Liver (tissue), 9 donors: Measurements from ENCODE around the gene MEAK7. TPM values are rescaled to one million over a fixed set of nuclear protein-coding genes. Genes with fewer than 3 reads are reported as not detected.

Experiments
- DNase-seq: peaks from one replicate; pipeline ENCODE4 v3.0.0-alpha.2; 2017; ENCODE audit warnings: low spot score
- H3K27ac ChIP-seq, 2 donors: one replicate each; pipeline ENCODE4 v1.7.0; 2013; ENCODE audit warnings: inconsistent platforms in 2 of 2, low read length in 2 of 2, control low read depth in 1 of 2, low read depth in 1 of 2, mild to moderate bottlenecking in 1 of 2
- H3K27me3 ChIP-seq, 4 donors: one replicate each; pipeline versions ENCODE4 v1.6.1 to v1.7.0; 2013; ENCODE audit warnings: low read length in 3 of 4, inconsistent platforms in 1 of 4, mild to moderate bottlenecking in 1 of 4, moderate library complexity in 1 of 4; ENCODE audit not compliant: control insufficient read depth in 4 of 4, insufficient read depth in 4 of 4
- H3K36me3 ChIP-seq, 4 donors: one replicate each; pipeline versions ENCODE4 v1.6.1 to v1.7.0; 2013; ENCODE audit warnings: low read length in 3 of 4, mild to moderate bottlenecking in 3 of 4, low read depth in 1 of 4, moderate library complexity in 1 of 4; ENCODE audit not compliant: control insufficient read depth in 4 of 4, insufficient read depth in 3 of 4
- H3K4me1 ChIP-seq, 4 donors: one replicate each; pipeline versions ENCODE4 v1.6.1 to v1.7.0; 2013; ENCODE audit warnings: low read length in 3 of 4, mild to moderate bottlenecking in 3 of 4, moderate library complexity in 1 of 4; ENCODE audit not compliant: control insufficient read depth in 4 of 4, insufficient read depth in 4 of 4
- H3K4me3 ChIP-seq, 3 donors: one replicate each; pipeline versions ENCODE4 v1.6.1 to v1.7.0; 2013; ENCODE audit warnings: low read length in 3 of 3, control low read depth in 1 of 3, low read depth in 1 of 3, mild to moderate bottlenecking in 1 of 3
- H3K9ac ChIP-seq, 2 donors: one replicate each; pipeline ENCODE4 v1.7.0; 2013; ENCODE audit warnings: low read length in 2 of 2, mild to moderate bottlenecking in 2 of 2, moderate library complexity in 2 of 2, control low read depth in 1 of 2, low read depth in 1 of 2
- H3K9me3 ChIP-seq, 4 donors: one replicate each; pipeline versions ENCODE4 v1.6.1 to v1.7.0; 2013; ENCODE audit warnings: low read length in 3 of 4; ENCODE audit not compliant: control insufficient read depth in 4 of 4
- EGR1 ChIP-seq, 2 donors: IDR thresholded peaks; 2 replicates each; pipeline ENCODE4 v1.6.1; 2016 to 2018; ENCODE audit warnings: antibody characterized with exemption in 2 of 2, low read depth in 2 of 2
- FOXA1 ChIP-seq: IDR thresholded peaks from 2 replicates; pipeline ENCODE4 v1.6.1; 2016; ENCODE audit warnings: antibody characterized with exemption
- FOXA2 ChIP-seq: IDR thresholded peaks from 2 replicates; pipeline ENCODE4 v1.6.1; 2016; ENCODE audit warnings: antibody characterized with exemption
- GABPA ChIP-seq, 2 donors: IDR thresholded peaks in 1 of 2; conservative IDR thresholded peaks in 1 of 2; 2 replicates each; pipeline ENCODE4 v1.6.1; 2016; ENCODE audit warnings: antibody characterized with exemption in 2 of 2, mild to moderate bottlenecking in 1 of 2, moderate library complexity in 1 of 2
- HNF4A ChIP-seq, 2 donors: conservative IDR thresholded peaks; 2 replicates each; pipeline ENCODE4 v1.6.1; 2016; ENCODE audit warnings: antibody characterized with exemption in 2 of 2, mild to moderate bottlenecking in 2 of 2
- HNF4G ChIP-seq: IDR thresholded peaks from 2 replicates; pipeline ENCODE4 v1.6.1; 2016; ENCODE audit warnings: antibody characterized with exemption
- JUND ChIP-seq, 2 donors: IDR thresholded peaks; 2 replicates each; pipeline ENCODE4 v1.6.1; 2016; ENCODE audit warnings: antibody characterized with exemption in 2 of 2
- NR2F2 ChIP-seq: IDR thresholded peaks from 2 replicates; pipeline ENCODE4 v1.6.1; 2016; ENCODE audit warnings: antibody characterized with exemption
- RXRA ChIP-seq, 2 donors: IDR thresholded peaks; 2 replicates each; pipeline ENCODE4 v1.6.1; 2017 to 2018; ENCODE audit warnings: antibody characterized with exemption in 2 of 2, mild to moderate bottlenecking in 1 of 2
- SP1 ChIP-seq: IDR thresholded peaks from 2 replicates; pipeline ENCODE4 v1.6.1; 2018; ENCODE audit warnings: antibody characterized with exemption, mild to moderate bottlenecking
- TAF1 ChIP-seq: conservative IDR thresholded peaks from 2 replicates; pipeline ENCODE4 v1.6.1; 2016; ENCODE audit warnings: antibody characterized with exemption, mild to moderate bottlenecking
- YY1 ChIP-seq: IDR thresholded peaks from 2 replicates; pipeline ENCODE4 v1.6.1; 2016; ENCODE audit warnings: antibody characterized with exemption, mild to moderate bottlenecking
- WGBS: extraction: QIAGEN DNeasy Blood & Tissue Kit; methylation state at CpG from one replicate; pipeline ENCODE4 v1.1.7; 2013; 5-methylcytosine and 5-hydroxymethylcytosine counted together
- polyA plus RNA-seq, 2 donors: library from polyadenylated mRNA; stranded (reverse) in 1 of 2; unstranded in 1 of 2; fragments of 200-250 nt in 1 of 2; fragments of >200 nt in 1 of 2; fragmentation: Nextera tagmentation in 1 of 2; extraction: Ambion mirVana in 1 of 2; gene quantifications; one replicate each; pipeline versions ENCODE4 v1.2.1 to v1.2.3, GENCODE V29; 2013 to 2015
- total RNA-seq, 2 donors: library from RNA; depleted of rRNA; stranded (reverse); fragments of >200 nt; gene quantifications; one replicate each; pipeline ENCODE4 v1.2.3, GENCODE V29; 2014
- TF ChIP-seq, protein P1 (sequence below): IDR thresholded peaks from 2 replicates; pipeline ENCODE4 v1.6.1; 2016; ENCODE audit warnings: antibody characterized with exemption
- TF ChIP-seq, protein P2 (sequence below): IDR thresholded peaks from 2 replicates; pipeline ENCODE4 v1.6.1; 2016; ENCODE audit warnings: antibody characterized with exemption, mild to moderate bottlenecking
- TF ChIP-seq, protein P3 (sequence below): IDR thresholded peaks from 2 replicates; pipeline ENCODE4 v1.6.1; 2016; ENCODE audit warnings: antibody characterized with exemption
- TF ChIP-seq, protein P4 (sequence below): IDR thresholded peaks from 2 replicates; pipeline ENCODE4 v1.6.1; 2016; ENCODE audit warnings: antibody characterized with exemption
- TF ChIP-seq, protein P5 (sequence below): fragments of 150-350 bp; IDR thresholded peaks from 2 replicates; pipeline ENCODE4 v1.5.1; 2017; ENCODE audit warnings: improper control_type of control experiment, low read depth, low read length; ENCODE audit not compliant: missing input control
- donor health status: healthy.
- donor health status: healthy.
- donor health status: healthy.
- donor health status: healthy.
- donor health status: healthy.

The MEAK7 gene
- total and polyA plus RNA-seq, 4 donors: 1.3 to 4.0 (median 2.2) TPM

DNA sequence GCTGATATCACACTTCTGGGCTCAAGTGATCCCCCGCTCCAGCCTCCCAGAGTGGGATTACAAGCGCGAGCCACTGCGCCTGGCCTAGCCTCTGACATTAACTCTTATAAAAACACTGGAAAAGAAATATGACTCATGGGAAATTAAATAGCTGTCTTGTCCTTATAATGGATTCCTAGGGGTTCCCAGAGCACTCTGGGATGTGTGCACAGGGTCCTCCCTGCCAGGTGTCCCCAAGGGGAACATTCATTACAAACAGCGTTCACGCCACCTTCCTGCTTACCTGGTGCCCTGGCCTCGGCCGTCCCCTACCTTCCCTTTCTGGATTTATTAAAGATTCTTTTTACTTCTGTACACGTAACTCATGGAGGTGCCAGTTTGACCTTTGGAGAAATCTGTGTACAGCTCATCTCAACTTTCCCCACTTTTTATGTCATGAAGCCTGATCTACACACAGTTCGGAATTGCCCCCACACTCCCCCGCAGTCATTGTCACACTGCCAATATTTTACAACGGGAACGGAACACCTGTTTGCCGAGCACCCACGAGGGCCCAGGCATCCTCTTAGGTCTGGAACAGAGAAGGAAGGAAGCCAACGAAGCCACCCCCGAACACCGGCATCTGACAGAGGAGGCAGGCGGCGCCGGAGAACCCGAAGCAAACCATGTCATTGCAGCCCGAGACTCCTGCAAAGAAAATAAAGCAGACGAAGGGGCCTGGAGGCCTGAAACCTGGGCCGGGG, 39.7 kb upstream of the MEAK7 start:
- WGBS: 78% methylated on average over 25 of the region's 25 CpGs
- Histone ChIP-seq H3K9ac (no peak overlapping the region), H3K27ac (no peak overlapping the region), H3K4me3 (no peak overlapping the region), H3K4me1 (peaks cover 0 to 4% (median 0%) of the 10 kb centered on the region in 4 donors), H3K36me3 (no peaks in the 10 kb centered on the region), H3K27me3 (no peaks in the 10 kb centered on the region), H3K9me3 (no peaks in the 10 kb centered on the region)
- no peak for DNase-seq
- TF ChIP-seq GABPA (IDR thresholded peaks at IDR 0.05 in 1 of 2, conservative IDR thresholded peaks at IDR 0.05 in 1 of 2) (no peak), EGR1 (IDR thresholded peaks at IDR 0.05; ENCODE audit: low read depth in 2 of 2) (no peak), FOXA1 (no peak), YY1 (no peak), SP1 (no peak), JUND (IDR thresholded peaks at IDR 0.05) (no peak), RXRA (IDR thresholded peaks at IDR 0.05) (no peak), TAF1 (no peak), FOXA2 (no peak), HNF4A (conservative IDR thresholded peaks at IDR 0.05) (no peak), HNF4G (no peak), NR2F2 (no peak)
- TF ChIP-seq, protein P1, sequence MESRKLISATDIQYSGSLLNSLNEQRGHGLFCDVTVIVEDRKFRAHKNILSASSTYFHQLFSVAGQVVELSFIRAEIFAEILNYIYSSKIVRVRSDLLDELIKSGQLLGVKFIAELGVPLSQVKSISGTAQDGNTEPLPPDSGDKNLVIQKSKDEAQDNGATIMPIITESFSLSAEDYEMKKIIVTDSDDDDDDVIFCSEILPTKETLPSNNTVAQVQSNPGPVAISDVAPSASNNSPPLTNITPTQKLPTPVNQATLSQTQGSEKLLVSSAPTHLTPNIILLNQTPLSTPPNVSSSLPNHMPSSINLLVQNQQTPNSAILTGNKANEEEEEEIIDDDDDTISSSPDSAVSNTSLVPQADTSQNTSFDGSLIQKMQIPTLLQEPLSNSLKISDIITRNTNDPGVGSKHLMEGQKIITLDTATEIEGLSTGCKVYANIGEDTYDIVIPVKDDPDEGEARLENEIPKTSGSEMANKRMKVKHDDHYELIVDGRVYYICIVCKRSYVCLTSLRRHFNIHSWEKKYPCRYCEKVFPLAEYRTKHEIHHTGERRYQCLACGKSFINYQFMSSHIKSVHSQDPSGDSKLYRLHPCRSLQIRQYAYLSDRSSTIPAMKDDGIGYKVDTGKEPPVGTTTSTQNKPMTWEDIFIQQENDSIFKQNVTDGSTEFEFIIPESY: no peak
- TF ChIP-seq, protein P2, sequence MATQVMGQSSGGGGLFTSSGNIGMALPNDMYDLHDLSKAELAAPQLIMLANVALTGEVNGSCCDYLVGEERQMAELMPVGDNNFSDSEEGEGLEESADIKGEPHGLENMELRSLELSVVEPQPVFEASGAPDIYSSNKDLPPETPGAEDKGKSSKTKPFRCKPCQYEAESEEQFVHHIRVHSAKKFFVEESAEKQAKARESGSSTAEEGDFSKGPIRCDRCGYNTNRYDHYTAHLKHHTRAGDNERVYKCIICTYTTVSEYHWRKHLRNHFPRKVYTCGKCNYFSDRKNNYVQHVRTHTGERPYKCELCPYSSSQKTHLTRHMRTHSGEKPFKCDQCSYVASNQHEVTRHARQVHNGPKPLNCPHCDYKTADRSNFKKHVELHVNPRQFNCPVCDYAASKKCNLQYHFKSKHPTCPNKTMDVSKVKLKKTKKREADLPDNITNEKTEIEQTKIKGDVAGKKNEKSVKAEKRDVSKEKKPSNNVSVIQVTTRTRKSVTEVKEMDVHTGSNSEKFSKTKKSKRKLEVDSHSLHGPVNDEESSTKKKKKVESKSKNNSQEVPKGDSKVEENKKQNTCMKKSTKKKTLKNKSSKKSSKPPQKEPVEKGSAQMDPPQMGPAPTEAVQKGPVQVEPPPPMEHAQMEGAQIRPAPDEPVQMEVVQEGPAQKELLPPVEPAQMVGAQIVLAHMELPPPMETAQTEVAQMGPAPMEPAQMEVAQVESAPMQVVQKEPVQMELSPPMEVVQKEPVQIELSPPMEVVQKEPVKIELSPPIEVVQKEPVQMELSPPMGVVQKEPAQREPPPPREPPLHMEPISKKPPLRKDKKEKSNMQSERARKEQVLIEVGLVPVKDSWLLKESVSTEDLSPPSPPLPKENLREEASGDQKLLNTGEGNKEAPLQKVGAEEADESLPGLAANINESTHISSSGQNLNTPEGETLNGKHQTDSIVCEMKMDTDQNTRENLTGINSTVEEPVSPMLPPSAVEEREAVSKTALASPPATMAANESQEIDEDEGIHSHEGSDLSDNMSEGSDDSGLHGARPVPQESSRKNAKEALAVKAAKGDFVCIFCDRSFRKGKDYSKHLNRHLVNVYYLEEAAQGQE: no peak
- TF ChIP-seq, protein P3, sequence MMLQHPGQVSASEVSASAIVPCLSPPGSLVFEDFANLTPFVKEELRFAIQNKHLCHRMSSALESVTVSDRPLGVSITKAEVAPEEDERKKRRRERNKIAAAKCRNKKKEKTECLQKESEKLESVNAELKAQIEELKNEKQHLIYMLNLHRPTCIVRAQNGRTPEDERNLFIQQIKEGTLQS: no peak
- TF ChIP-seq, protein P4, sequence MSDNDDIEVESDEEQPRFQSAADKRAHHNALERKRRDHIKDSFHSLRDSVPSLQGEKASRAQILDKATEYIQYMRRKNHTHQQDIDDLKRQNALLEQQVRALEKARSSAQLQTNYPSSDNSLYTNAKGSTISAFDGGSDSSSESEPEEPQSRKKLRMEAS: no peak
- TF ChIP-seq, protein P5, sequence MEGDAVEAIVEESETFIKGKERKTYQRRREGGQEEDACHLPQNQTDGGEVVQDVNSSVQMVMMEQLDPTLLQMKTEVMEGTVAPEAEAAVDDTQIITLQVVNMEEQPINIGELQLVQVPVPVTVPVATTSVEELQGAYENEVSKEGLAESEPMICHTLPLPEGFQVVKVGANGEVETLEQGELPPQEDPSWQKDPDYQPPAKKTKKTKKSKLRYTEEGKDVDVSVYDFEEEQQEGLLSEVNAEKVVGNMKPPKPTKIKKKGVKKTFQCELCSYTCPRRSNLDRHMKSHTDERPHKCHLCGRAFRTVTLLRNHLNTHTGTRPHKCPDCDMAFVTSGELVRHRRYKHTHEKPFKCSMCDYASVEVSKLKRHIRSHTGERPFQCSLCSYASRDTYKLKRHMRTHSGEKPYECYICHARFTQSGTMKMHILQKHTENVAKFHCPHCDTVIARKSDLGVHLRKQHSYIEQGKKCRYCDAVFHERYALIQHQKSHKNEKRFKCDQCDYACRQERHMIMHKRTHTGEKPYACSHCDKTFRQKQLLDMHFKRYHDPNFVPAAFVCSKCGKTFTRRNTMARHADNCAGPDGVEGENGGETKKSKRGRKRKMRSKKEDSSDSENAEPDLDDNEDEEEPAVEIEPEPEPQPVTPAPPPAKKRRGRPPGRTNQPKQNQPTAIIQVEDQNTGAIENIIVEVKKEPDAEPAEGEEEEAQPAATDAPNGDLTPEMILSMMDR: no peak
